Thoracic aorta (tissue), 2 donors: ENCODE data around the gene ADRM1. TPM values are rescaled to one million over a fixed set of nuclear protein-coding genes. Genes with fewer than 3 reads are reported as not detected.

Source experiments
- ATAC-seq: fragments of 150-250 bp; one replicate; pipeline ENCODE4 v1.8.0; 2017; ENCODE audit warnings: low read depth; ENCODE audit not compliant: insufficient number of reproducible peaks, low FRiP score
- DNase-seq: peaks from one replicate; pipeline ENCODE4 v3.0.0-alpha.2; 2020; ENCODE audit warnings: low spot score
- H3K27ac ChIP-seq, 2 donors: fragments of 200-600 bp; sonication (generic); 1 replicate in 1 of 2; 2 replicates in 1 of 2; pipeline ENCODE4 v1.5.1; 2016; ENCODE audit warnings: mild to moderate bottlenecking in 2 of 2, moderate library complexity in 2 of 2
- H3K27me3 ChIP-seq: fragments of 200-600 bp; sonication (generic); replicated peaks from 2 replicates; pipeline ENCODE4 v1.6.0; 2016; ENCODE audit warnings: mild to moderate bottlenecking; ENCODE audit not compliant: insufficient read depth
- H3K36me3 ChIP-seq: fragments of 200-600 bp; sonication (generic); one replicate; pipeline ENCODE4 v1.5.1; 2016
- H3K4me1 ChIP-seq, 2 donors: fragments of 200-600 bp; sonication (generic); 1 replicate in 1 of 2; 2 replicates in 1 of 2; pipeline versions ENCODE4 v1.5.1 to v1.6.0; 2016; ENCODE audit warnings: low read depth in 2 of 2, mild to moderate bottlenecking in 1 of 2; ENCODE audit not compliant: control insufficient read depth in 1 of 2
- H3K4me3 ChIP-seq: fragments of 200-600 bp; sonication (generic); 2 replicates; pipeline ENCODE4 v1.5.1; 2016; ENCODE audit warnings: mild to moderate bottlenecking
- H3K9me3 ChIP-seq: fragments of 200-600 bp; sonication (generic); 2 replicates; pipeline ENCODE4 v1.5.1; 2016
- CTCF ChIP-seq: fragments of 200-600 bp; sonication (generic); IDR thresholded peaks from one replicate; pipeline ENCODE4 v1.5.1; 2019; ENCODE audit warnings: antibody characterized with exemption
- total RNA-seq, 2 donors: library from RNA; depleted of rRNA; stranded (reverse); fragments of >200 nt; gene quantifications; one replicate each; pipeline versions ENCODE4 v1.1.0 to v1.2.3, GENCODE V29; 2016

Gene ADRM1
- total RNA-seq, 2 donors from 2014 or later: 98.8 to 113 TPM

DNA sequence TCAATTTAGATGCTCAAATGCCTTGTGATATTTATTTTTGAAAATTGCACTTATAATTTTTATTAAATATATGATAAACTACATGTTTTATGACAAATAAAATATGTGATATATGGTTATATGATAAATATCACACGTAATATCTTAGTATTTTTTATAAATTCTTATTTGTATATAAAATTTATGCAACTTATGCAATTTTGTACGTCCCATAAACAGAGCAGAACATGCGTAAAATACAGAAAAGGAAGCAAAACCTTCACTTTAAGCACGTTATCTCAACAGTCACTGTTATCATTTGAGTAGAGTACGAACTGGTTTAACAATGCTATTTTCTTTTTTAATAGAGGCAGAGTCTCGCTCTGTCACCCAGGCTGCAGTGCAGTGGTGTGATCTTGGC is 15.7 kb upstream of the ADRM1 start:
- Histone ChIP-seq H3K27ac (no peak overlapping the region), H3K36me3 (peaks cover 56% of the 10 kb centered on the region)
- TF ChIP-seq CTCF: no peak

DNA sequence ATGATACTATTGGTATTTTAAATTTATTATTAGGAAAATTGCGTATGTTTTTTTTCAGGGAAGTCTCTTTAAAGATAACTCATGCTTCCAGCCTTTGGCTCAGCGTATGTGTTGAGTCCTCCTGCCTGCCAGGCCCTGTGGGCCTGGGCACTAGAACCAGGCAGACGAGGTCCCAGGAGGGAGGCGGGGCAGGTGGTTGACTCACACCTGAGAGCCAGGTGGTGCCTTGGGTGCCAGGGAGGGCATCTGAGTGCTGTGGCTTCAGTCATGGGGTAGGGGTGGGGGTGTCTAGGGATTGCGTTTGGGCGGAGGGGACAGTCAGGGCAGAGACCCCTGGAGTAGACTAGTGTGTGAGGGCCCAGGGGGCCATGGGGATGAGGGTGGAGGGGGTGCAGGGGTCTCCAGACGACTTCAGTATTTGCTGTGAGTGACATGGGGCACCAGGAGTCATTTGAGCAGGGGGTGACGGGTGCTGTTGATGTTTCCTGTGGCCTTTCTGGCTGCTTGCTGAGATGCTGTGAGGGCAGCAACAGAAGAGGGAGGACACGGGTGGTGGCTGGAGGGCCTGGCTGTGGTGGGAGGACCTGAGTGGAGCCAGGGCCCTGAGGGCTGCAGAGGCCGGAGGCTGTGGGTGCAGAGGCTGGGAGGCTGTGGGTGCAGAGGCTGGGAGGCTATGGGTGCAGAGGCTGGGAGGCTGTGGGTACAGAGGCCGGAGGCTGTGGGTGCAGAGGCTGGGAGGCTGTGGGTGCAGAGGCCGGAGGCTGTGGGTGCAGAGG is 14.8 kb upstream of the ADRM1 start:
- Histone ChIP-seq H3K4me1 (no peaks in the 10 kb centered on the region), H3K27ac (no peak overlapping the region), H3K4me3 (no peak overlapping the region), H3K9me3 (no peaks in the 10 kb centered on the region), H3K36me3 (peaks cover 50% of the 10 kb centered on the region), H3K27me3 (no peaks in the 10 kb centered on the region)
- no peak for DNase-seq
- TF ChIP-seq CTCF: no peak
- no peak for ATAC-seq

More for the DNA sequence above, 15.7 kb upstream of the ADRM1 start:
- DNase-seq (no peak), ATAC-seq (no peak)
- no peaks in the 10 kb centered on the region for H3K4me1 ChIP-seq
- no peaks in the 10 kb centered on the region for H3K27me3 ChIP-seq
- H3K4me3 ChIP-seq: no peak overlapping the region
- no peaks in the 10 kb centered on the region for H3K9me3 ChIP-seq

- DNase-seq: no peak
- Histone ChIP-seq H3K4me1 (no peaks in the 10 kb centered on the region), H3K36me3 (peaks cover 52% of the 10 kb centered on the region), H3K27ac (no peak overlapping the region), H3K9me3 (no peaks in the 10 kb centered on the region), H3K27me3 (no peaks in the 10 kb centered on the region), H3K4me3 (no peak overlapping the region)
- TF ChIP-seq CTCF: no peak
- ATAC-seq: no peak
These were observed 14.2 kb upstream of the ADRM1 start for GRCh38 chr20:62288535-62289105.

DNA sequence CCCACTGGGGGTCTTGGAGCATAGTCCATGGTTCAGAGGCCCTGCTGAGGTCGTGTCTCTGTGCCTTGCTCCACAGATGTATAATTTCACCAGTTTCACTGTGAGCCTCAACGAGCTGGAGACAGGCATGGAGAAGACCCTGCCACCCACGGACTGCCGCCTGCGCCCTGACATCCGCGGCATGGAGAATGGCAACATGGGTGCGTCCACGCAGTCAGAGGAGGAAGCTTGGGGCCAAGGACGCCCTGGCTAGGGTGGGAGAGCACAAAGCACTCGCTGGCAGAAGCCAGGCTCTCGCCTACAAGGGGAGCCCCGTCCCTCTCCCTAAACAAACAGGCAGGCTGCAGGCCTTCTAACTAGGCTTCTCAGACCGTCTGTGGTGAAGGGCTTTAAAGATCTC is 13.7 kb upstream of the ADRM1 start:
- ATAC-seq (no peak), DNase-seq (no peak)
- H3K9me3 ChIP-seq: no peaks in the 10 kb centered on the region
- no peak for TF ChIP-seq CTCF
- no peaks in the 10 kb centered on the region for H3K27me3 ChIP-seq
- H3K4me1 ChIP-seq: no peaks in the 10 kb centered on the region
- no peak overlapping the region for H3K4me3 ChIP-seq
- H3K27ac ChIP-seq: no peak overlapping the region
- H3K36me3 ChIP-seq: peaks cover 54% of the 10 kb centered on the region

DNA sequence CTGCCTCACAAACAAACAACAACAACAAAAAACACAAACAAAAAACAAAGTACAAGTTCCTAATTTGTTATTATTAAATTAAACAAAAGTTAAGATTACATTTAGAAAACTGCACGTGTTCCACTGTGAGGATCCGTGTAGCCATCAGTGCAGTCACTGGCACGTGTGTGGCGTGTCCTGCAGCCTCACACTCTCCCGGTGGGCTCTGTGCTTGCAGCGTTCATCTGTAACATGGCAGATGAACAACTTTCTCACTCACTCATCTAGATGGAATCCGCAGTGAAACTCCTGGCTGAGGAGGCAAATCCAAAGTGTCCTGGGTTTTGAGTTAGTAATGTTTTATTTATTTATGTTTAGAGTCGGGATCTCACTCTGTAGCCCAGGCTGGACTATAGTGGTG is 12.9 kb upstream of the ADRM1 start:
- Histone ChIP-seq H3K27ac (no peak overlapping the region), H3K27me3 (no peaks in the 10 kb centered on the region), H3K4me3 (no peak overlapping the region), H3K9me3 (no peaks in the 10 kb centered on the region), H3K4me1 (no peaks in the 10 kb centered on the region), H3K36me3 (peaks cover 48% of the 10 kb centered on the region)
- ATAC-seq (no peak), DNase-seq (no peak)
- no peak for TF ChIP-seq CTCF
